C4-2B (cell line): ENCODE measurements around the gene OPN4.

ENCODE experiments used
- ZFX ChIP-seq: fragments of 450-650 bp; IDR thresholded peaks from 2 replicates; pipeline ENCODE4 v1.6.1; 2017
- TF ChIP-seq, protein P1 (sequence below): fragments of 450-650 bp; conservative IDR thresholded peaks from 2 replicates; pipeline ENCODE4 v1.5.1; 2017; ENCODE audit warnings: mild to moderate bottlenecking

DNA sequence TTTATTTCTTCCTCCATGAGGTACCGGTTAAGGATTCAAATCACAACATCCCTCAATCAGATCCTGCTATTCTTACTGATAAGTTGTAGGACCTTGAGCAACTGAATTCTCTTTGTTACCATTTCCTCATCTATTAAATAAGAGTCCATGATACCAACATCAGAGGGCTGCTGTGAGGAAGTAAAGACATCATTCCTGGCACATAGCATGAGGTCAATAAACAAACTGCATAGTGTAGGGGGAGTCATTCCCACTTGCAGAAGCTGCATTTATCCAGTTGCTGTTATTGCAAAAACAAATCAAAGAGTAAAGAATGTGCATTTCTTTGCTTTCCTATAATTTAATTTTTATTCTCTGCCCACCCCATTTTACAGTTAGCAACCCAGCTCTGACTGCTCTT lies 50.8 kb downstream of the OPN4 start:
- TF ChIP-seq, protein P1, sequence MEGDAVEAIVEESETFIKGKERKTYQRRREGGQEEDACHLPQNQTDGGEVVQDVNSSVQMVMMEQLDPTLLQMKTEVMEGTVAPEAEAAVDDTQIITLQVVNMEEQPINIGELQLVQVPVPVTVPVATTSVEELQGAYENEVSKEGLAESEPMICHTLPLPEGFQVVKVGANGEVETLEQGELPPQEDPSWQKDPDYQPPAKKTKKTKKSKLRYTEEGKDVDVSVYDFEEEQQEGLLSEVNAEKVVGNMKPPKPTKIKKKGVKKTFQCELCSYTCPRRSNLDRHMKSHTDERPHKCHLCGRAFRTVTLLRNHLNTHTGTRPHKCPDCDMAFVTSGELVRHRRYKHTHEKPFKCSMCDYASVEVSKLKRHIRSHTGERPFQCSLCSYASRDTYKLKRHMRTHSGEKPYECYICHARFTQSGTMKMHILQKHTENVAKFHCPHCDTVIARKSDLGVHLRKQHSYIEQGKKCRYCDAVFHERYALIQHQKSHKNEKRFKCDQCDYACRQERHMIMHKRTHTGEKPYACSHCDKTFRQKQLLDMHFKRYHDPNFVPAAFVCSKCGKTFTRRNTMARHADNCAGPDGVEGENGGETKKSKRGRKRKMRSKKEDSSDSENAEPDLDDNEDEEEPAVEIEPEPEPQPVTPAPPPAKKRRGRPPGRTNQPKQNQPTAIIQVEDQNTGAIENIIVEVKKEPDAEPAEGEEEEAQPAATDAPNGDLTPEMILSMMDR = no peak
- no peak for TF ChIP-seq ZFX
